ENCODE results near the gene BCAP31.
"Not testable (repeated sequence)": the region's sequence is repeated elsewhere in the genome, so short reads cannot be mapped to it uniquely, and the experiment has no call there.

BCAP31 gene

DNA sequence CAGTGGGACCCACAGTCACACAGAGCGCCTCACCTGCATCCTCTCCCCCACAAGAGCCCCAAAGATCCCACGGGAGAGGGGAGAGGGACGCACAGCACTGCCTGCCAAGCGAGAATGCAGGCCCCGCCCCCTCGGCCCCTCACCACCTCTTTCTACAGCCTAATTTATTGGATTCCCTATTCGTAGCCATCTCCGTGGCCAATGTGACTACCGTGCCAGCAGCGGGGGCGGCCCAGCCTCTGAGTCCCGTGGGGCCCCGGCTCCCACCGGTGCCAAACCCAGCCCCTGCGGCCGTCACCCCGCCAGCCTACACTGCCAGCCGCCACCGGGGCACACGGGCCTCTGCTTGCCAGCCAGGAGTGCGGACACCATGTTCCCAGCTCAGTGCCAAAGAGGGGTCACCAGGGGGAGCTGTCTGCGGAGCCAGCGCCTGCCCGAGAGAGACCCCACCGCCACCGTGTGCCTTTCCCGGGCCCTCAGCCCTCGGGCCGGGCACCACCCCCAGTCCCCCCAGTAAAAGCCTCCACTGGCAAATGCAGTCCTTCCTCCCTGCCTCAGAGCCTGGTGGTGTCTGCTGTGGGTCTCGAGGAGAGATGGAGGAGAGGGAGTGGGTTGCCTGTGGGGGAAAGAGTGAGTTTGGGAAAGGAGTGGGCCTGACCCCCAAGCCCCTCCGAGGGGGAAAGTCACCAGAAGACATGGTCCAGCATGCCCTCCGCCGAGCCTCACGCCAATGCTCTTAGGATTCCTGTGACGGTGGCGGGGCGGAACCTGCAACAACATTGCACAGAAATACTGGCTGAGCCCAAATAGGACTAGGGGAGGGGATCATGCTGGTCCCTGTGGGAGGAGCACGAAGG, 20.3 kb upstream of the BCAP31 start:
- in situ Hi-C loops (cut with HindIII; ENCODE audit: low sequenced_read_pairs), result no loop called here
- DNase-seq (ENCODE audit: low read depth), result no peak
- no peak overlapping the region for H3K4me3 ChIP-seq (ENCODE audit: low read depth, low read length)
- peak; percentile 25 for TF ChIP-seq CTCF (IDR thresholded peaks at IDR 0.05; ENCODE audit: low read depth, low read length, missing control alignments)

GRCh38 chrX:153743468-153744209, 19.5 kb upstream of the BCAP31 start:
- H3K4me3 ChIP-seq (ENCODE audit: low read depth, low read length); in situ Hi-C loops (cut with HindIII; ENCODE audit: low sequenced_read_pairs): not testable (repeated sequence)

DNA sequence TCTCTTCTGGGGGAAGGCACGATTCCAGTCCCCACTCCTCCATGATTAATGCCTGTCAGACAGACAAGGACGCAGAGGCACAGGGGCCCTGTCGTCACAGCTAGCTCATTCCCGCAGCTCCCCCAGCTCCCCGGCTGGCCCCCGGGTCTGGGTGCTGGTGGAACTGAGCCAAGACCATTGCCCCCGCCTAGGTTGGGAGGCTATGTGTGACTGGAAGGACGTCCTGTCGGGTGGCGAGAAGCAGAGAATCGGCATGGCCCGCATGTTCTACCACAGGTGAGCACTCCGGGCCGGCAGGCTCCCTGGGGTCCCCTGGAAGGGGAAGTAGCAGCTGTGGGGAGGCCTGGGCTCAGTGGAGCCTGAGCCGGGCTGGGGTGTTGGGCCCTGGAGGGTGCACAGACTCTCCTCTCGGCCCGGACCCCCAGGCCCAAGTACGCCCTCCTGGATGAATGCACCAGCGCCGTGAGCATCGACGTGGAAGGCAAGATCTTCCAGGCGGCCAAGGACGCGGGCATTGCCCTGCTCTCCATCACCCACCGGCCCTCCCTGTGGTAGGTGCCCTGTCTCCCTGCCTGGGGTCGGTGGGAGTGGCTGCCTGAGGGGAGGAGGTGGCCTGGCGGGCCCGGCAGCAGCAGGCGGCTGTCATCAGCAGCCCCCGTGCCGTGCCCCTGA, 18.7 kb upstream of the BCAP31 start:
- DNase-seq (ENCODE audit: low read depth); in situ Hi-C loops (cut with HindIII; ENCODE audit: low sequenced_read_pairs); H3K4me3 ChIP-seq (ENCODE audit: low read depth, low read length): not testable (repeated sequence)

More at GRCh38 chrX:153743468-153744209, 19.5 kb upstream of the BCAP31 start:
- not testable (repeated sequence) for DNase-seq (ENCODE audit: low read depth)

- DNase-seq (ENCODE audit: low read depth); in situ Hi-C loops (cut with HindIII; ENCODE audit: low sequenced_read_pairs); H3K4me3 ChIP-seq (ENCODE audit: low read depth, low read length): not testable (repeated sequence)
These were observed 17.9 kb upstream of the BCAP31 start for GRCh38 chrX:153742111-153742510.

DNA sequence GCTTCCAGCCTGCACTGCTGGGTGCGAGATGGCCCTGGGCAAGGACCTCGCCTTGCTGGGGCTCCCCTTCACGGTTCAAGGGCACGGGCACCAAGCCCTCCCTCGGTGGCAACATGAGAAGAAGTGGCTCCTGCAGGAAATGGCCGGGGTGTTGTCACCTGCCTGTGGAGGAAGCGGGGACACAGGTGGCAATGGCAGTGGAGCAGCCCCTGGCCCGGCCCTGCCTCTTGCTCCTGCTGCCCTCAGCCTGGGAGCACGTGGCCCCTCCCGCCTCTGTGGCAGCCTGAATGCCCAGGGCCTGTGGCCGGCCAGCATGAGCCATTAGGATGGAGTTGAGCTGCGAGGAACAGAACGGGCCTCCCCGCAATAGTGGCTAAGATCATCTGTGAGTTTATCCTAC, 17.3 kb upstream of the BCAP31 start:
- TF ChIP-seq CTCF (IDR thresholded peaks at IDR 0.05; ENCODE audit: low read depth, low read length, missing control alignments), result no peak
- no peak for DNase-seq (ENCODE audit: low read depth)
- in situ Hi-C loops (cut with HindIII; ENCODE audit: low sequenced_read_pairs), result no loop called here
- H3K4me3 ChIP-seq (ENCODE audit: low read depth, low read length), result no peak overlapping the region

GRCh38 chrX:153740631-153741222, 16.5 kb upstream of the BCAP31 start:
- no peak for DNase-seq (ENCODE audit: low read depth)
- in situ Hi-C loops (cut with HindIII; ENCODE audit: low sequenced_read_pairs), result no loop called here

GRCh38 chrX:153739754-153740486, 15.7 kb upstream of the BCAP31 start:
- DNase-seq (ENCODE audit: low read depth), result no peak
- TF ChIP-seq CTCF (IDR thresholded peaks at IDR 0.05; ENCODE audit: low read depth, low read length, missing control alignments), result no peak
- in situ Hi-C loops (cut with HindIII; ENCODE audit: low sequenced_read_pairs), result no loop called here
- H3K4me3 ChIP-seq (ENCODE audit: low read depth, low read length), result no peak overlapping the region

More at GRCh38 chrX:153740631-153741222, 16.5 kb upstream of the BCAP31 start:
- no peak for TF ChIP-seq CTCF (IDR thresholded peaks at IDR 0.05; ENCODE audit: low read depth, low read length, missing control alignments)
- H3K4me3 ChIP-seq (ENCODE audit: low read depth, low read length), result no peak overlapping the region

Measured in astrocyte of the cerebellum (primary cell).